GM12878 (cell line): ENCODE data around the gene LRBA. TPM values are rescaled to one million over a fixed set of nuclear protein-coding genes. Genes with fewer than 3 reads are reported as not detected.

Source experiments
- ATAC-seq: fragments of 200-7000 bp; cut with Tn5 transposase; 3 replicates; pipeline ENCODE4 v1.9.1; 2020; ENCODE audit warnings: mild to moderate bottlenecking, moderate library complexity
- BruUV-seq: library from RNA; stranded (reverse); fragments of 400-500 nt; replicated peaks from 2 replicates; lab custom pipeline; 2021; lab: Mats Ljungman, UMichigan
- CTCF ChIA-PET: fragments of 300-600 bp; sonication (Branson Sonifier 250); formaldehyde crosslinking; extraction: SDS; loops from one replicate; lab custom pipeline; 2021; ENCODE audit warnings: inconsistent platforms; lab: Yijun Ruan, JAX
- POLR2A ChIA-PET: fragments of 350-600 bp; formaldehyde crosslinking; extraction: SDS; loops from one replicate; lab custom pipeline; 2021; ENCODE audit warnings: inconsistent platforms; lab: Charles Lee
- RAD21 ChIA-PET: fragments of 300-600 bp; sonication (Branson Sonifier 250); formaldehyde crosslinking; loops from one replicate; lab custom pipeline; 2023; ENCODE audit warnings: antibody characterized with exemption; ENCODE audit not compliant: unreplicated experiment; lab: Charles Lee
- SMC1A ChIA-PET: fragments of 300-600 bp; sonication (Branson Sonifier 250); formaldehyde crosslinking; loops from one replicate; lab custom pipeline; 2023; ENCODE audit not compliant: unreplicated experiment, uncharacterized antibody; lab: Charles Lee
- DNase-seq: peaks from one replicate; pipeline ENCODE4 v3.0.0-alpha.2; 2011; ENCODE audit warnings: low read depth, low spot score
- FAIRE-seq: peaks from 3 replicates; lab custom pipeline; 2011; peaks lifted over from hg19 to GRCh38; lab: Jason Lieb, UNC
- H2AFZ ChIP-seq: 2 replicates; pipeline ENCODE4 v1.6.0; 2011; ENCODE audit warnings: low read depth, low read length, control low read depth; ENCODE audit not compliant: control insufficient read depth
- H3K27ac ChIP-seq: 2 replicates; pipeline ENCODE4 v1.5.1; 2011; ENCODE audit warnings: control low read depth; ENCODE audit not compliant: control insufficient read depth, insufficient read depth
- H3K27me3 ChIP-seq, 2 experiments: replicated peaks in 1 of 2; 2 replicates each; pipeline versions ENCODE4 v1.6.0 to v1.6.1; 2011; ENCODE audit warnings: low read length in 1 of 2; ENCODE audit not compliant: control insufficient read depth in 2 of 2, insufficient read depth in 2 of 2
- H3K36me3 ChIP-seq, 2 experiments: 2 replicates each; pipeline ENCODE4 v1.5.1; 2011; ENCODE audit warnings: low read length in 1 of 2; ENCODE audit not compliant: control insufficient read depth in 2 of 2, insufficient read depth in 2 of 2
- H3K4me1 ChIP-seq: 2 replicates; pipeline ENCODE4 v1.6.1; 2011; ENCODE audit warnings: mild to moderate bottlenecking, low read length, moderate library complexity, mixed read lengths; ENCODE audit not compliant: control insufficient read depth, insufficient read depth
- H3K4me2 ChIP-seq: 2 replicates; pipeline ENCODE4 v1.6.0; 2011; ENCODE audit warnings: control low read depth; ENCODE audit not compliant: control insufficient read depth, insufficient read depth
- H3K4me3 ChIP-seq: fragments of 200-600 bp; sonication (generic); 2 replicates; pipeline ENCODE4 v1.5.1; 2016
- H3K79me2 ChIP-seq: 2 replicates; pipeline ENCODE4 v1.6.0; 2011; ENCODE audit warnings: low read length; ENCODE audit not compliant: control insufficient read depth, insufficient read depth
- H3K9ac ChIP-seq: 2 replicates; pipeline ENCODE4 v1.8.0; 2011; ENCODE audit warnings: low read length, control low read depth, mixed read lengths; ENCODE audit not compliant: control insufficient read depth, insufficient read depth
- H3K9me3 ChIP-seq: replicated peaks from 3 replicates; pipeline ENCODE4 v1.5.1; 2011; ENCODE audit warnings: mild to moderate bottlenecking, low read length; ENCODE audit not compliant: control insufficient read depth, insufficient read depth
- H4K20me1 ChIP-seq: 2 replicates; pipeline ENCODE4 v1.6.0; 2011; ENCODE audit not compliant: control insufficient read depth, insufficient read depth
- ATF2 ChIP-seq: IDR thresholded peaks from 2 replicates; pipeline ENCODE4 v1.6.1; 2012; ENCODE audit warnings: low read length, inconsistent platforms
- BCL11A ChIP-seq: IDR thresholded peaks from 2 replicates; pipeline ENCODE4 v1.6.1; 2011; ENCODE audit warnings: low read depth, low read length
- GATAD2B ChIP-seq: fragments of 450-650 bp; conservative IDR thresholded peaks from 2 replicates; pipeline ENCODE4 v1.6.1; 2017; ENCODE audit warnings: low read depth, mild to moderate bottlenecking, moderate library complexity
- MYC ChIP-seq: IDR thresholded peaks from 2 replicates; pipeline ENCODE4 v1.6.1; 2011; ENCODE audit warnings: mild to moderate bottlenecking, low read length, moderate library complexity, inconsistent platforms; ENCODE audit not compliant: insufficient read depth, insufficient replicate concordance, insufficient read length, severe bottlenecking
- POU2F2 ChIP-seq: IDR thresholded peaks from 3 replicates; pipeline ENCODE4 v1.6.1; 2011; ENCODE audit warnings: low read depth, mild to moderate bottlenecking, low read length, borderline replicate concordance
- RCOR1 ChIP-seq: conservative IDR thresholded peaks from 2 replicates; pipeline ENCODE4 v1.6.1; 2012; ENCODE audit warnings: low read depth, low read length, improper control_type of control experiment
- RUNX3 ChIP-seq: IDR thresholded peaks from 2 replicates; pipeline ENCODE4 v1.6.1; 2012; ENCODE audit warnings: low read length, inconsistent platforms
- SREBF1 ChIP-seq: IDR thresholded peaks from 2 replicates; pipeline ENCODE4 v1.6.1; 2012; ENCODE audit warnings: mild to moderate bottlenecking, low read length
- SRF ChIP-seq, 2 experiments: IDR thresholded peaks; 2 replicates each; pipeline ENCODE4 v1.6.1; 2011; ENCODE audit warnings: low read depth in 2 of 2, low read length in 2 of 2, mild to moderate bottlenecking in 1 of 2, moderate library complexity in 1 of 2
- SUPT20H ChIP-seq: IDR thresholded peaks from 2 replicates; pipeline ENCODE4 v1.6.1; 2011; ENCODE audit warnings: low read depth, mild to moderate bottlenecking, low read length, moderate library complexity, borderline replicate concordance; ENCODE audit not compliant: control insufficient read depth
- SUZ12 ChIP-seq: fragments of 200-600 bp; sonication (generic); IDR thresholded peaks from one replicate; pipeline ENCODE4 v1.6.1; 2018; ENCODE audit warnings: antibody characterized with exemption, mild to moderate bottlenecking; ENCODE audit not compliant: unreplicated experiment
- ZNF274 ChIP-seq: IDR thresholded peaks from one replicate; pipeline ENCODE4 v1.8.0; 2011; ENCODE audit not compliant: insufficient read length, insufficient read depth
- ZNF592 ChIP-seq: fragments of 450-650 bp; IDR thresholded peaks from 2 replicates; pipeline ENCODE4 v1.6.1; 2017; ENCODE audit warnings: mild to moderate bottlenecking, moderate library complexity
- WGBS: methylation state at CpG from one replicate; pipeline ENCODE4 v1.1.6; 2016; ENCODE audit warnings: low lambda C conversion rate; ENCODE audit not compliant: insufficient replicate concordance, insufficient coverage; ENCODE audit errors: missing lambda C conversion rate; 5-methylcytosine and 5-hydroxymethylcytosine counted together
- in situ Hi-C: fragments of 300-500 bp; cut with MboI; formaldehyde crosslinking; loops from 9 replicates; pipeline ENCODE4 v1.14.3; 2018; ENCODE audit warnings: mixed read lengths
- intact Hi-C: fragments of 100-400 bp; cut with micrococcal nuclease; formaldehyde crosslinking; loops from one replicate; pipeline ENCODE4 v1.14.2; 2022; ENCODE audit not compliant: unreplicated experiment
- polyA plus RNA-seq, 11 experiments: library from polyadenylated mRNA; depleted of rRNA in 4 of 11; unstranded in 6 of 11; stranded (reverse) in 5 of 11; fragments of >200 nt; fragmentation: Nextera tagmentation in 4 of 11; fragmentation: Illumina TruSeq in 1 of 11; extraction: Ambion mirVana in 4 of 11; extraction: Trizol in 1 of 11; gene quantifications; 1 replicate in 1 of 11; 2 replicates in 10 of 11; pipeline versions ENCODE4 v1.2.1 to v1.2.3, GENCODE V29; 2011 to 2016; ENCODE audit warnings: inconsistent platforms in 2 of 11, missing spikeins in 2 of 11, low read depth in 1 of 11
- total RNA-seq, 4 experiments: library from RNA; depleted of rRNA in 3 of 4; stranded (reverse); fragments of >200 nt in 3 of 4; fragmentation: Illumina TruSeq in 1 of 4; extraction: Trizol in 1 of 4; gene quantifications; 2 replicates each; pipeline versions ENCODE4 v1.2.1 to v1.2.3, GENCODE V29; 2013 to 2021

LRBA gene
- total and polyA plus RNA-seq, 10 of the 15 experiments (the other 5 are each of a cell fraction or from before 2014, with no cell fraction given), result 20.3 to 93.4 (median 55.0) TPM

- Histone ChIP-seq H4K20me1 (no peaks in the 10 kb centered on the region), H2AFZ (no peak overlapping the region), H3K4me1 (no peaks in the 10 kb centered on the region), H3K27me3 (no peaks in the 10 kb centered on the region; a peak in 1 of 4 replicates), H3K27ac (no peak overlapping the region), H3K4me3 (no peak overlapping the region), H3K79me2 (no peaks in the 10 kb centered on the region), H3K36me3 (no peaks in the 10 kb centered on the region), H3K4me2 (no peak overlapping the region), H3K9me3 (no peaks in the 10 kb centered on the region), H3K9ac (no peak overlapping the region)
- 59% methylated on average over 9 of the region's 9 CpGs for WGBS
- RAD21 ChIA-PET, result no interaction called here
- FAIRE-seq, result no peak
- ATAC-seq, result no peak
- SMC1A ChIA-PET, result no interaction called here
- no peak for DNase-seq
- CTCF ChIA-PET, result no interaction called here
- BruUV-seq, result no TSS peak
- intact Hi-C loops (no loop called here), in situ Hi-C loops (no loop called here)
- TF ChIP-seq RUNX3 (no peak), GATAD2B (no peak), POU2F2 (no peak), SRF (IDR thresholded peaks at IDR 0.05; ENCODE audit: low read depth in 2 of 2, low read length in 2 of 2) (no peak), BCL11A (no peak), SREBF1 (no peak), ATF2 (no peak), ZNF274 (no peak), SUPT20H (no peak), ZNF592 (no peak), SUZ12 (no peak), RCOR1 (no peak), MYC (no peak)
- POLR2A ChIA-PET, result no interaction called here
Observed at GRCh38 chr4:150250293-150250997, 764.6 kb downstream of the LRBA start.
